Measurements from ENCODE around the gene ZNF608.

The ZNF608 gene

DNA sequence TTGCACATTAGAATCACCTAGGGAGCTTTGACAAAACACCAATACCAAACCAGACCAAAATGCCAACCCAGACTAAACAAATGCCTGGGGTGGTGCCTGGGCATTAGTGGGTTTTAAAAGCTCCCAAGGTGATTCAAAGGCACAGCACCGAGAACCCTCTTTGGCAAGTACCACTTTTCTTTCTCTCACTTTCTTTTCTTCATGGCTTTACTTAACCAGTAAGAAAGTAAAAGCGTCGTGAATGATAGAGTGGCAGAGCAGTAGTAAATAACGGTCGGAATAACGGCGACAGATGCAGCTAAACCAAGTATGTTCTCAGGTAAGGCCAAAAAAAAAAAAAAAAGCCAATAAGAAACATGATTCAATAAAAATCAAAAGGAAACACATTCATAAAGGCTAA lies 49.5 kb downstream of the ZNF608 start:
- TF ChIP-seq, protein P1, sequence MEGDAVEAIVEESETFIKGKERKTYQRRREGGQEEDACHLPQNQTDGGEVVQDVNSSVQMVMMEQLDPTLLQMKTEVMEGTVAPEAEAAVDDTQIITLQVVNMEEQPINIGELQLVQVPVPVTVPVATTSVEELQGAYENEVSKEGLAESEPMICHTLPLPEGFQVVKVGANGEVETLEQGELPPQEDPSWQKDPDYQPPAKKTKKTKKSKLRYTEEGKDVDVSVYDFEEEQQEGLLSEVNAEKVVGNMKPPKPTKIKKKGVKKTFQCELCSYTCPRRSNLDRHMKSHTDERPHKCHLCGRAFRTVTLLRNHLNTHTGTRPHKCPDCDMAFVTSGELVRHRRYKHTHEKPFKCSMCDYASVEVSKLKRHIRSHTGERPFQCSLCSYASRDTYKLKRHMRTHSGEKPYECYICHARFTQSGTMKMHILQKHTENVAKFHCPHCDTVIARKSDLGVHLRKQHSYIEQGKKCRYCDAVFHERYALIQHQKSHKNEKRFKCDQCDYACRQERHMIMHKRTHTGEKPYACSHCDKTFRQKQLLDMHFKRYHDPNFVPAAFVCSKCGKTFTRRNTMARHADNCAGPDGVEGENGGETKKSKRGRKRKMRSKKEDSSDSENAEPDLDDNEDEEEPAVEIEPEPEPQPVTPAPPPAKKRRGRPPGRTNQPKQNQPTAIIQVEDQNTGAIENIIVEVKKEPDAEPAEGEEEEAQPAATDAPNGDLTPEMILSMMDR (IDR thresholded peaks at IDR 0.05; ENCODE audit: low read depth, low read length) = no peak
- no peak overlapping the region for H3K4me3 ChIP-seq (ENCODE audit: low read depth, low read length)
- no peak for DNase-seq (ENCODE audit: low read depth, low spot score)
- in situ Hi-C loops (cut with HindIII; ENCODE audit: low sequenced_read_pairs) = no loop called here
